HEK293T (cell line): ENCODE results near the gene KCNMA1.

ENCODE experiments used
- ARNT ChIP-seq: fragments of 450-650 bp; IDR thresholded peaks from 2 replicates; pipeline ENCODE4 v1.6.1; 2017; ENCODE audit warnings: mild to moderate bottlenecking
- BHLHE40 ChIP-seq: fragments of 450-650 bp; IDR thresholded peaks from 2 replicates; pipeline ENCODE4 v1.6.1; 2016; ENCODE audit warnings: mild to moderate bottlenecking, moderate library complexity, borderline replicate concordance
- CTBP1 ChIP-seq: fragments of 450-650 bp; IDR thresholded peaks from 2 replicates; pipeline ENCODE4 v1.6.1; 2016; ENCODE audit warnings: borderline replicate concordance
- ELF4 ChIP-seq: fragments of 450-650 bp; IDR thresholded peaks from 2 replicates; pipeline ENCODE4 v1.6.1; 2017; ENCODE audit warnings: antibody characterized with exemption
- FOXM1 ChIP-seq: fragments of 450-650 bp; IDR thresholded peaks from 2 replicates; pipeline ENCODE4 v1.6.1; 2017; ENCODE audit warnings: mild to moderate bottlenecking, borderline replicate concordance
- HDGF ChIP-seq: fragments of 450-650 bp; IDR thresholded peaks from 2 replicates; pipeline ENCODE4 v1.6.1; 2017; ENCODE audit warnings: antibody characterized with exemption, borderline replicate concordance
- L3MBTL2 ChIP-seq: fragments of 450-650 bp; conservative IDR thresholded peaks from 2 replicates; pipeline ENCODE4 v1.6.1; 2016; ENCODE audit warnings: mild to moderate bottlenecking
- PKNOX1 ChIP-seq: fragments of 450-650 bp; IDR thresholded peaks from 2 replicates; pipeline ENCODE4 v1.6.1; 2016
- SP1 ChIP-seq: fragments of 450-650 bp; IDR thresholded peaks from 2 replicates; pipeline ENCODE4 v1.6.1; 2017
- SUZ12 ChIP-seq: fragments of 450-650 bp; IDR thresholded peaks from 2 replicates; pipeline ENCODE4 v1.6.1; 2016; ENCODE audit warnings: mild to moderate bottlenecking
- ZNF384 ChIP-seq: fragments of 450-650 bp; IDR thresholded peaks from 2 replicates; pipeline ENCODE4 v1.6.1; 2016

DNA sequence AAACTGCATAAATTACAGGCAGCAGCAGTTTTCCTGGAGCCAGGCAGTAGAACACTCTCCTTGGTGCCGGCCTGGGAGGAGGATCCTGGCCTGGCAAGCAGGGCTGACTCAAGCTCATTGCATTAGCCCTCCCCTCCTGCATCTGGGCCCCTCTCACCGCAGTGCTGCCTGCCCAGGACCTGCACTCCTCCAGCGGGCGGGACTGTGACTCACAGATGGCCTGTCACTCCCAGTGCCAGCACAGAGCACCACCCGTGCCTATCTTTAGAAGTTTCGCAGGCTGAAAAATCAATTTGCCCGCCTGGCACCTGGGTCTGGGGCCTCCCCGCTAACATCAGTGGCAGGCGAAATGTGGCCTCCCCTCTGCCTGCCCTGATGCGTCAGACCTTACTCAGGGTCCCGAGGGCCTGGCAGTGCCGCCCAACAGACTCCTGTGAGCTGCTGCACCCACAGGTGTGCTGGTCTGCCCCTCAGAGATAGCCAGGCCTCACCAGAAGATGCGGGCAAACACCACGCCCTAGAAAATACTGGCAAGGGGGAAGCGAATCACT is 123.8 kb downstream of the KCNMA1 start:
- TF ChIP-seq L3MBTL2 (no peak), CTBP1 (no peak), ARNT (no peak), ELF4 (no peak), BHLHE40 (no peak), SUZ12 (no peak), FOXM1 (no peak), ZNF384 (no peak), HDGF (no peak), SP1 (no peak), PKNOX1 (no peak)
